GM19397 (cell line): ENCODE measurements around the gene SMAD7.

Experiments
- ATAC-seq: cut with Tn5 transposase; IDR thresholded peaks from one replicate; pipeline ENCODE4 v1.9.1; 2021; ENCODE audit warnings: mild to moderate bottlenecking, moderate library complexity; ENCODE audit not compliant: unreplicated experiment

SMAD7 gene

GRCh38 chr18:48917579-48918517 is 32.9 kb downstream of the SMAD7 start:
- no peak for ATAC-seq

GRCh38 chr18:48915626-48916425 is 34.9 kb downstream of the SMAD7 start:
- ATAC-seq, result no peak

- no peak for ATAC-seq
Observed at GRCh38 chr18:48914581-48915251, 36.0 kb downstream of the SMAD7 start.

- no peak for ATAC-seq
Observed at GRCh38 chr18:48913775-48914174, 37.0 kb downstream of the SMAD7 start.

- no peak for ATAC-seq
Observed at GRCh38 chr18:48913201-48913600, 37.6 kb downstream of the SMAD7 start.

GRCh38 chr18:48910972-48911545 is 39.7 kb downstream of the SMAD7 start:
- ATAC-seq, result no peak

- ATAC-seq, result no peak
Observed at GRCh38 chr18:48909721-48910120, 41.0 kb downstream of the SMAD7 start.

- ATAC-seq, result no peak
Observed at GRCh38 chr18:48908916-48909315, 41.8 kb downstream of the SMAD7 start.

- ATAC-seq, result no peak
Observed at GRCh38 chr18:48905513-48905912, 45.3 kb downstream of the SMAD7 start.

GRCh38 chr18:48904847-48905394 is 45.8 kb downstream of the SMAD7 start:
- no peak for ATAC-seq

GRCh38 chr18:48904091-48904490 is 46.7 kb downstream of the SMAD7 start:
- ATAC-seq, result no peak

- ATAC-seq, result no peak
Observed at GRCh38 chr18:48902856-48903601, 47.7 kb downstream of the SMAD7 start.

GRCh38 chr18:48902023-48902855 is 48.5 kb downstream of the SMAD7 start:
- ATAC-seq, result no peak

GRCh38 chr18:48901145-48902022 is 49.4 kb downstream of the SMAD7 start:
- ATAC-seq, result no peak

- no peak for ATAC-seq
Observed at GRCh38 chr18:48900469-48900868, 50.3 kb downstream of the SMAD7 start.

GRCh38 chr18:48899558-48900174 is 51.1 kb downstream of the SMAD7 start:
- ATAC-seq, result no peak

GRCh38 chr18:48898521-48898920 is 52.2 kb downstream of the SMAD7 start:
- ATAC-seq, result no peak

- no peak for ATAC-seq
Observed at GRCh38 chr18:48897531-48897930, 53.2 kb downstream of the SMAD7 start.
